Measurements from ENCODE around the gene TRPC4.

DNA sequence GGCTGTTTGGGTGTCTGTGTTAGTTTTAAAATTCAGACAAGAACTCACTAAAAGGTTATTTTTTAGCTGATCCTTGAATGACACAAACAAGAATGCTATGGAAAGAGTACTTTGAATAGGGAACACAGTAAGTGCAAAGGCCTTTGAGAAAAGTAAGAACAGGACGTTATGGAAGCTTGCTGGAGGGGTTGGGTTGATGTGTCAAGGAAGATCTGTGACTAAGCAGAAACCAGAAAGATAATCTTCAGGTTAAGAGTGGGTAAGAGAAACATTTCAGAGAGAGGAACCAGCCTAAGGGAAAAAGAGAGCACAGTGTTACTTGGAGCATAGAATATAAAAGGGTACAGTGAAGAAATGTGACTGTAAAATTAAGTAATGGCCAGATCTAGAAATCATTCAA lies 41.2 kb upstream of the TRPC4 start:
- TF ChIP-seq, protein P1, sequence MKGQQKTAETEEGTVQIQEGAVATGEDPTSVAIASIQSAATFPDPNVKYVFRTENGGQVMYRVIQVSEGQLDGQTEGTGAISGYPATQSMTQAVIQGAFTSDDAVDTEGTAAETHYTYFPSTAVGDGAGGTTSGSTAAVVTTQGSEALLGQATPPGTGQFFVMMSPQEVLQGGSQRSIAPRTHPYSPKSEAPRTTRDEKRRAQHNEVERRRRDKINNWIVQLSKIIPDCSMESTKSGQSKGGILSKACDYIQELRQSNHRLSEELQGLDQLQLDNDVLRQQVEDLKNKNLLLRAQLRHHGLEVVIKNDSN (CRISPR knock-in tag; IDR thresholded peaks at IDR 0.05): no peak
- TF ChIP-seq, protein P2, sequence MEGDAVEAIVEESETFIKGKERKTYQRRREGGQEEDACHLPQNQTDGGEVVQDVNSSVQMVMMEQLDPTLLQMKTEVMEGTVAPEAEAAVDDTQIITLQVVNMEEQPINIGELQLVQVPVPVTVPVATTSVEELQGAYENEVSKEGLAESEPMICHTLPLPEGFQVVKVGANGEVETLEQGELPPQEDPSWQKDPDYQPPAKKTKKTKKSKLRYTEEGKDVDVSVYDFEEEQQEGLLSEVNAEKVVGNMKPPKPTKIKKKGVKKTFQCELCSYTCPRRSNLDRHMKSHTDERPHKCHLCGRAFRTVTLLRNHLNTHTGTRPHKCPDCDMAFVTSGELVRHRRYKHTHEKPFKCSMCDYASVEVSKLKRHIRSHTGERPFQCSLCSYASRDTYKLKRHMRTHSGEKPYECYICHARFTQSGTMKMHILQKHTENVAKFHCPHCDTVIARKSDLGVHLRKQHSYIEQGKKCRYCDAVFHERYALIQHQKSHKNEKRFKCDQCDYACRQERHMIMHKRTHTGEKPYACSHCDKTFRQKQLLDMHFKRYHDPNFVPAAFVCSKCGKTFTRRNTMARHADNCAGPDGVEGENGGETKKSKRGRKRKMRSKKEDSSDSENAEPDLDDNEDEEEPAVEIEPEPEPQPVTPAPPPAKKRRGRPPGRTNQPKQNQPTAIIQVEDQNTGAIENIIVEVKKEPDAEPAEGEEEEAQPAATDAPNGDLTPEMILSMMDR (IDR thresholded peaks at IDR 0.05): no peak
- TF ChIP-seq, protein P3, sequence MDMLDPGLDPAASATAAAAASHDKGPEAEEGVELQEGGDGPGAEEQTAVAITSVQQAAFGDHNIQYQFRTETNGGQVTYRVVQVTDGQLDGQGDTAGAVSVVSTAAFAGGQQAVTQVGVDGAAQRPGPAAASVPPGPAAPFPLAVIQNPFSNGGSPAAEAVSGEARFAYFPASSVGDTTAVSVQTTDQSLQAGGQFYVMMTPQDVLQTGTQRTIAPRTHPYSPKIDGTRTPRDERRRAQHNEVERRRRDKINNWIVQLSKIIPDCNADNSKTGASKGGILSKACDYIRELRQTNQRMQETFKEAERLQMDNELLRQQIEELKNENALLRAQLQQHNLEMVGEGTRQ (CRISPR knock-in tag; IDR thresholded peaks at IDR 0.05): no peak
- TF ChIP-seq, protein P4, sequence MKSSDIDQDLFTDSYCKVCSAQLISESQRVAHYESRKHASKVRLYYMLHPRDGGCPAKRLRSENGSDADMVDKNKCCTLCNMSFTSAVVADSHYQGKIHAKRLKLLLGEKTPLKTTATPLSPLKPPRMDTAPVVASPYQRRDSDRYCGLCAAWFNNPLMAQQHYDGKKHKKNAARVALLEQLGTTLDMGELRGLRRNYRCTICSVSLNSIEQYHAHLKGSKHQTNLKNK (CRISPR knock-in tag; IDR thresholded peaks at IDR 0.05): no peak
- TF ChIP-seq NR3C1 (CRISPR knock-in tag; conservative IDR thresholded peaks at IDR 0.05; ENCODE audit: low read depth) (no peak), IRF2 (CRISPR knock-in tag; IDR thresholded peaks at IDR 0.05; ENCODE audit: borderline replicate concordance, low read depth) (no peak), MXD4 (CRISPR knock-in tag; IDR thresholded peaks at IDR 0.05; ENCODE audit: borderline replicate concordance) (no peak), MYBL2 (CRISPR knock-in tag; IDR thresholded peaks at IDR 0.05) (no peak), NR2C2 (CRISPR knock-in tag; IDR thresholded peaks at IDR 0.05) (no peak)
- TF ChIP-seq, protein P5, sequence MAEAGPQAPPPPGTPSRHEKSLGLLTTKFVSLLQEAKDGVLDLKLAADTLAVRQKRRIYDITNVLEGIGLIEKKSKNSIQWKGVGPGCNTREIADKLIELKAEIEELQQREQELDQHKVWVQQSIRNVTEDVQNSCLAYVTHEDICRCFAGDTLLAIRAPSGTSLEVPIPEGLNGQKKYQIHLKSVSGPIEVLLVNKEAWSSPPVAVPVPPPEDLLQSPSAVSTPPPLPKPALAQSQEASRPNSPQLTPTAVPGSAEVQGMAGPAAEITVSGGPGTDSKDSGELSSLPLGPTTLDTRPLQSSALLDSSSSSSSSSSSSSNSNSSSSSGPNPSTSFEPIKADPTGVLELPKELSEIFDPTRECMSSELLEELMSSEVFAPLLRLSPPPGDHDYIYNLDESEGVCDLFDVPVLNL (CRISPR knock-in tag; IDR thresholded peaks at IDR 0.05; ENCODE audit: borderline replicate concordance, low read depth): no peak

Data from WTC11 (cell line).